DOHH2 (cell line): ENCODE results near the gene ZNF578.

ENCODE experiments used
- CTCF ChIP-seq: fragments of 200-600 bp; sonication (generic); IDR thresholded peaks from one replicate; pipeline ENCODE4 v1.5.1; 2014; ENCODE audit warnings: antibody characterized with exemption, mild to moderate bottlenecking, low read depth, low read length; ENCODE audit not compliant: poor library complexity, severe bottlenecking
- EZH2phosphoT487 ChIP-seq: fragments of 200-600 bp; sonication (generic); IDR thresholded peaks from 2 replicates; pipeline ENCODE4 v1.6.1; 2017; ENCODE audit warnings: borderline replicate concordance, mild to moderate bottlenecking, antibody characterized with exemption, low read length, moderate library complexity, mixed read lengths

GRCh38 chr19:52451241-52451640 is 2.1 kb upstream of the ZNF578 start:
- TF ChIP-seq CTCF (no peak), EZH2phosphoT487 (no peak)
